ENCODE measurements around the gene AMACR. TPM values are rescaled to one million over a fixed set of nuclear protein-coding genes. Genes with fewer than 3 reads are reported as not detected.
"Not testable (repeated sequence)": the region's sequence is repeated elsewhere in the genome, so short reads cannot be mapped to it uniquely, and the experiment has no call there.

AMACR gene
- total RNA-seq, 1 donor from 2014 or later: 129 TPM

GRCh38 chr5:34037726-34038125 lies 29.9 kb upstream of the AMACR start:
- DNase-seq (ENCODE audit: low spot score): no peak

GRCh38 chr5:34035756-34036155 lies 27.9 kb upstream of the AMACR start:
- no peak for DNase-seq (ENCODE audit: low spot score)

DNA sequence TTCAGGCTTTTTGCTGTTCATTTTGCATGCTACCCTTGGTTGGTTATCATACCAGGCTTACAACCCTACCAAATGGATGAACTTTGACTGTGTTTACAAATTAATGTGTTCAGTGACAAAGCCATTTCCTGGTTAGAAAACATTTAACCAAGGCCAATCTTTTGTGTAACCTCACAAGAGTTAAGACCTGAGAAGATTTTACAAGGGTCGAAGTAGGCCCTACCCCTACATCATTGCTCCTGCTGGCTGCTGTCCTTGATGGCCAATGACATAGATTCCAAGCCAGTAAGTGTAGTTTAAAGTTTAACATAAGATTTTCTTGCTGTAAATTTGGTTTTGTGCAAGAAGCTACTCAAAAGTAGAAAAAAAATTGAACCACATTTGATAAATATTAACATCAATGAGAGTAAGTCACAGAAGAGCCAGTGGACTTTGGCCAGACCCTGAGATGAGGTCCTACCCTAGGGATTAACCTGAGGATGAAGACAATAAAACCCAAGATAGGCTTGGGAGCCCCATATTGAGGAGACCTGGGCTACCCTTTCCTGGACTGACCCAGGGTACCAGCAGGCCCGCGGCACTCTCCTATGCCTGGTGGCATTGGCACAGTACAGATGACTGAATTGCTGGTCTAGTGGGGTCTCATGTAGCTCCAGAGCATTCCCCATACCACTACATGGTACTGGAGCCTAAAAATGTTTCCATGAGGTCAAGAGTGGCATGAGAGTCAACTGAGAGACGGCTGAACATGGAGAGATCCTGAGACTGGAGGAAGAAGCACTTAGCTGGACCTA lies 26.9 kb upstream of the AMACR start:
- DNase-seq (ENCODE audit: low spot score): peak; percentile 28

- DNase-seq (ENCODE audit: low spot score): no peak
Measured at GRCh38 chr5:34031966-34032365, 24.1 kb upstream of the AMACR start.

- DNase-seq (ENCODE audit: low spot score): no peak
Measured at GRCh38 chr5:34031117-34031516, 23.3 kb upstream of the AMACR start.

DNA sequence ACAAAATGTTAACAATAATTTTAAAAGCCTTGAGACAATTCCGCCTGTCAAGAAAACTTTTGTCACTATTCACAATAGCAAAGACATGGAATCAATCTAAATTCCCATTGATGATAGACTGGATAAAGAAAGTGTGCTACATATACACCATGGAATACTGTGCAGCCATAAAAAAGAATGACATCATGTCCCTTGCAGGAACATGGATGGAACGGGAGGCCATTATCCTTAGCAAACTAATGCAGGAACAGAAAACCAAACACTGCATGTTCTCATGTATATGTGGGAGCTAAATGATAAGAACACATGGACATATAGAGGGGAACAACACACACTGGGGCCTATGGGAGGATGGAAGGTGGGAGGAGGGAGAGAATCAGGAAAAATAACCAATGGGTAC lies 22.7 kb upstream of the AMACR start:
- not testable (repeated sequence) for DNase-seq (ENCODE audit: low spot score)

DNA sequence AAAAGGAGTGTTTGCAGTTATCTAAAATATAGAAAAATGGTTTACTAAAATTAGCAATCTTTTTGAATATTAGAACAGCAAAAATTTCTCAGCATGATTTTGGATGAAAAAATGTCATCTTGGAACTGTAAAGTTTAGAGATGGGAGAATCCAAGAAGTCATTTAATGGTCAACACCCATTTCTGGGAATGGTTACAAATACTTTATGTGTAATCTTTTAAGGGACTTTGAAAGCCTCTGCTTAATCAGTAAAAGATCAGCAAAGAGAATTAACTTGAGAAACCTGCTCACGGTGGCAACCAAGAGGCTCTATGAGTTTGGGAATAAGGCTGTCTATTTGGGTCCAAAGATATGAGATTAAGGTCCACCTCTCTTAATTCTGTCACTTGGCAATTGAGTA lies 22.2 kb upstream of the AMACR start:
- DNase-seq (ENCODE audit: low spot score): no peak

- no peak for DNase-seq (ENCODE audit: low spot score)
Measured at GRCh38 chr5:34028349-34028748, 20.5 kb upstream of the AMACR start.

DNA sequence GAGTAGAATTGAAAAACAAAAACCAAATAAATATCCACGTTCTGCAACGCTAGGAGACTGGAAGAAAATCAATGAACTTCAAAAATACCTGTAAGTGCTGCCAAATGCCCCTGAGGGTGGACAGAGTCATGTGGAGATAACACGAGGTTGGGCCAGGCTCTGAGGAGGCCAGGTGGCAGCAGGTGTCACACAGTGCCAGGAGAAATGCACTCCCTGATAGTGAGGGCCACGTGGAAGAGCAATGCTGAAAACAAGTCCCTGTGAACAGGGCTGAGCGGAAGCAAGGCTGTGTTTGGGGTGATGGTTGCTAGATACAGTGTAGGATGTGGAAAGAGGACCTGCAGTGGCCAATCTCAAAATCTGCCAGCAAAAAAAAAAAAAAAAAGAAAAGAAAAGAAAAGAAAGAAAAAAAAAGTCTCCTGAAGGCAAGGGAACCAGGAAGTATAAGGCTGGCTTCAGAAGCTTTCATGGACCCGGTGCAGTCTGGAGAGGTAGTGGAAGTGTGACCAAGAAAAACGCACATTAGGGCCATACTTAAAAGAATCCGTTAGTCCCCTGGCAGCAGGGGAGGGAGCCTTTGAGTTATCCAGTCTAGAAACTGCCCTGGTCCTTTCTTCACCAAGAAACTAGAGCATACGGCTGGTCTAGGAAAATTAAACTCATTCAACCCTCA lies 18.4 kb upstream of the AMACR start:
- DNase-seq (ENCODE audit: low spot score): peak; percentile 91

GRCh38 chr5:34022121-34022705 lies 14.4 kb upstream of the AMACR start:
- DNase-seq (ENCODE audit: low spot score): no peak

DNA sequence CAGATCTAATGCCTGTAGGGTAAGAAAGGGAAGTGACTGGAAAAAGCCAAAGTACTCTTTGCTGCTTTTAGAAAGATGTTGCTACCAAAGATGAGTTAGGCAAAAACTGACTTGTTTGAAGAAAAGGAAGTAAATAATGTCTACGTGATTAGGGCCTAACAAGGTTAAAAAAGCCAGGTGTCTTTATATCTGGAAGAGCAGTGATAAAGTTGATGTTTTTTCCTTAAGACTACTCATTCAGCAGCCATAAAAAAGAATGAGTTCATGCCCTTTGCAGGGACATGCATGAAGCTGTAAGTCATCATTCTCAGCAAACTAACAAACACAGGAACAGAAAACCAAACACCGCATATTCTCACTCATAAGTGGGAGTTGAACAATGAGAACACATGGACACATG lies 13.5 kb upstream of the AMACR start:
- DNase-seq (ENCODE audit: low spot score): no peak

DNA sequence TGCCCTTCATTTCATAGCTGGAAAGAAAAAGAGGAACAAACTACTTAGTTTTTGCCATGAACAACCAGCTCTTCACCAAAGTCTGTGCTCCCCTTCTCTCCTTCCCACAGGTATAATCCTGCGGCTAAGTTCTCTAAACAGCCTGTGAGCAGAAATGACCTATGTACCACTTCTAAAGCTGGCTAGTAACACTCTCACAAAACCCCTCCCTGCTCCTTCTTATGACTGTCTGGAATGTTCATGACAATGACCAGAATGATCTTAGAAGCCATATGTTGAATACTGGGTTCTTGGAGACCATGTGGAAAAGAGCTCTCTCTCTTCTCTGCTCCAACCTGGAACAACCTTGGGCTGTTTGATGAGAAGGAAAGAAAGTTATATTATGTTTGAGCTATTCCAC lies 12.9 kb upstream of the AMACR start:
- DNase-seq (ENCODE audit: low spot score): no peak

- DNase-seq (ENCODE audit: low spot score): no peak
Measured at GRCh38 chr5:34017254-34017653, 9.4 kb upstream of the AMACR start.

DNA sequence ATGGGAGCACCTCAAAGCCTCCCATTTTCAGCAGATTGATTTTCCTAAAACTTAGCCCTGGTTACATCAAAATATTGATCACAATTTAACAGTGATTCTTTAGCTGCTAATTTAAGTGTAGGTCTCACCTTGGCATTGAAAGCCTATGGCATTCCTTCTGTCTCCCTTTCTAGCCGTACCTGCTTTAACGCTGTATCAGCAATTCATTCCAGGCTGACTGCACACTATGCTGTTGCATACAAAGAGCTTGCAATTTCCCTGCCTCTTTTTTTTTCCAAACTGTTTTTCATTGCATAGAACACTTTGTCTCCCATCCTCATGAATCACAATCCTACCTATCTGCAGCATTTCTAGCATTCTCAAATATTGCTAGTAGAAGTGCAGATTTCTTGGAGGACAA lies 8.9 kb upstream of the AMACR start:
- DNase-seq (ENCODE audit: low spot score): no peak

DNA sequence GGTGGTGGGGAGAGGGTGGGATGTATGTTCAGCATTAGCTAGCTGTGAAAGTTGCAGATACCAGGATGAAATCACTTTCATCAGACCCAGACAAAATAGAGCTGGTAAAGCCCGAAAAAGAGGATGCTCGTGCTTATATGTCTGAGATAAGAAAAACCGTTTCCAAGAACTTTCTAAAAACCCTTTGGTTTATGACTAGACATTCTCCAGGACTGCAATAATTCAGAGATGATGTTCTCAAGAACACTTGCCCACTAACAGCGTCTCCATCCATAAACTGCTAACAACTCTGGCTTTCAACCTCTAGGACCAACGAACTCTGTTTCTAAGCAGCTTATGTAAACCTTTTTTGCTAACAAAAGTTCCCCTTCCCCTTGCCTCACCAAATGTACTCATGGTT lies 8.4 kb upstream of the AMACR start:
- DNase-seq (ENCODE audit: low spot score): no peak

GRCh38 chr5:34015120-34015822 lies 7.4 kb upstream of the AMACR start:
- no peak for DNase-seq (ENCODE audit: low spot score)

GRCh38 chr5:34014626-34015025 lies 6.8 kb upstream of the AMACR start:
- DNase-seq (ENCODE audit: low spot score): no peak

- no peak for DNase-seq (ENCODE audit: low spot score)
Measured at GRCh38 chr5:34013547-34013946, 5.7 kb upstream of the AMACR start.

GRCh38 chr5:34012791-34013190 lies 4.9 kb upstream of the AMACR start:
- DNase-seq (ENCODE audit: low spot score): no peak

- DNase-seq (ENCODE audit: low spot score): no peak
Measured at GRCh38 chr5:34011536-34011935, 3.7 kb upstream of the AMACR start.

DNA sequence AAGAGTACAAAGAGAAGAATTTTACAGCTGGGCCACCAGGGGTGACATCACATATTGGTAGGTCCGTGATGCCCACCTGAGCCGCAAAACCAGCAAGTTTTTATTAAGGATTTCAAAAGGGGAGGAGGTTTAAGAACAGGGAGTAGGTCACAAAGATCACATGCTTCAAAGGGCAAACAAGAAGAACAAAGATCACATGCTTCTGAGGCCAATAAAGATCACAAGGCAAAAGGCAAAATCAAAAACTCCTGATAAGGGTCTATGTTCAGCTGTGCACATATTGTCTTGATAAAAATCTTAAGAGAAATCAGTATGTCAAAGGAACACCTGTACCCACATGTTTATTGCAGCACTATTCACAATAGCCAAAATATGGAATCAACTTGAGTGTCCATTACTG lies 2.3 kb upstream of the AMACR start:
- not testable (repeated sequence) for DNase-seq (ENCODE audit: low spot score)

GRCh38 chr5:34009610-34010009 lies 1.8 kb upstream of the AMACR start:
- no peak for DNase-seq (ENCODE audit: low spot score)

DNA sequence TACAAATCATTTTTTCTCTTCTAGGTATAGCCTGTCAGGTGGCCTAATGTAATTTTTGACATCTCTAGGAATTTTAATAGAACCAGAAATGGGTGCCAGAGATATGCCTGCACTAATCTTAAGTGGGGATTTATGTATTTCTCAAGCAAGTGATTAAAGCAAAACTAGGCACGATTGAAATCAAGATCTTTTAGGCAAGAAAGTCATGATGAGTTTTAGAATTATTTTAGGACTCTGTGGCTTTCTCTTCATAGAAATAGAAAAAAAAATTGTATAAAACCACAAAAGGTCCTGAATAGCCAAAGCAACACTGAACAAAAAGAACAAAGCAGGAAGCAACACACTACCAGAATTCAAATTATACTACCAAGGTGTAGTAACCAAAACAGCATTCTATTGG lies 952 bp upstream of the AMACR start:
- DNase-seq (ENCODE audit: low spot score): no peak
